ENCODE data around the gene WDFY4.

DNA sequence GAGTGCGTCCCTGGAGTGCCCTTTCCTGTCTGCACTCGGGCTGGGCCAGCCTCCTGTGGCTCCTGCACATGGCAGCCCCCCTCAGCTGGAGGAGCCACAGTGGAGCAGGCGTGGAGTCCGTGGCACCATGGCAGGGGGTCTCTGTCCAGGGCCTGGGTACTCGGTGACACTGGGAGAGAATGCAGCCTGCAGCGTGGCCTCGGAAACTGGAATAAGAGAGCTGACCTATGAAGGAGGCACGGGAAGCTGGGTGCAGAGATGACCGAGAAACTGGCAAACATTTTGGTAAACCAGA, 25.8 kb upstream of the WDFY4 start:
- TF ChIP-seq CTCF (conservative IDR thresholded peaks at IDR 0.05 in 1 of 2, IDR thresholded peaks at IDR 0.05 in 1 of 2; ENCODE audit: low read depth in 1 of 2, low read length in 2 of 2) (no peak), EZH2 (IDR thresholded peaks at IDR 0.05; ENCODE audit: low read length, missing control alignments) (no peak)
